H7 (cell line): ENCODE results near the gene ADGRD2. TPM values are rescaled to one million over a fixed set of nuclear protein-coding genes. Genes with fewer than 3 reads are reported as not detected.
A peak's percentile ranks its signal among the peaks of the same experiment; 100 is the strongest.

Experiments used
- DNase-seq: peaks from one replicate; pipeline ENCODE4 v3.0.0; 2012
- H3K27me3 ChIP-seq: 2 replicates; pipeline ENCODE4 v1.6.0; 2011; ENCODE audit warnings: mild to moderate bottlenecking, low read length; ENCODE audit not compliant: control insufficient read depth, insufficient read depth
- H3K36me3 ChIP-seq: replicated peaks from 2 replicates; pipeline ENCODE4 v1.5.1; 2011; ENCODE audit warnings: low read length; ENCODE audit not compliant: control insufficient read depth, insufficient read depth
- H3K4me3 ChIP-seq: 2 replicates; pipeline ENCODE4 v1.5.1; 2011; ENCODE audit warnings: low read depth, mild to moderate bottlenecking, control low read depth, low read length, moderate library complexity; ENCODE audit not compliant: insufficient read depth
- total RNA-seq: library from RNA; depleted of rRNA; stranded (reverse); fragments of >200 nt; shearing (Covaris generic); gene quantifications from 2 replicates; pipeline ENCODE4 v1.2.3, GENCODE V29; 2014

Gene ADGRD2
- total RNA-seq, 1 experiment from 2014 or later, result not detected

GRCh38 chr9:124498499-124499146 lies 48.4 kb downstream of the ADGRD2 start:
- peaks cover 26% of the 10 kb centered on the region for H3K27me3 ChIP-seq
- no peak for DNase-seq
- H3K36me3 ChIP-seq, result no peaks in the 10 kb centered on the region
- H3K4me3 ChIP-seq, result no peak overlapping the region

GRCh38 chr9:124499216-124499615 lies 49.0 kb downstream of the ADGRD2 start:
- H3K27me3 ChIP-seq, result peaks cover 32% of the 10 kb centered on the region
- no peaks in the 10 kb centered on the region for H3K36me3 ChIP-seq
- DNase-seq, result no peak
- H3K4me3 ChIP-seq, result no peak overlapping the region

- Histone ChIP-seq H3K4me3 (no peak overlapping the region), H3K27me3 (peaks cover 39% of the 10 kb centered on the region), H3K36me3 (no peaks in the 10 kb centered on the region)
- no peak for DNase-seq
These were observed 50.0 kb downstream of the ADGRD2 start for GRCh38 chr9:124500028-124500795.

- H3K4me3 ChIP-seq, result no peak overlapping the region
- DNase-seq, result no peak
- peaks cover 47% of the 10 kb centered on the region for H3K27me3 ChIP-seq
- no peaks in the 10 kb centered on the region for H3K36me3 ChIP-seq
These were observed 50.8 kb downstream of the ADGRD2 start for GRCh38 chr9:124500796-124501611.

- no peak overlapping the region for H3K4me3 ChIP-seq
- peaks cover 52% of the 10 kb centered on the region for H3K27me3 ChIP-seq
- no peaks in the 10 kb centered on the region for H3K36me3 ChIP-seq
- no peak for DNase-seq
These were observed 51.6 kb downstream of the ADGRD2 start for GRCh38 chr9:124501771-124502320.

- H3K4me3 ChIP-seq, result peak overlapping the region; percentile 3; the same call in 1 of the 2 replicates
- peak; percentile 86 for DNase-seq
- no peaks in the 10 kb centered on the region for H3K36me3 ChIP-seq
- H3K27me3 ChIP-seq, result peaks cover 52% of the 10 kb centered on the region
These were observed 52.8 kb downstream of the ADGRD2 start for GRCh38 chr9:124502711-124503702.

- Histone ChIP-seq H3K27me3 (peaks cover 52% of the 10 kb centered on the region), H3K36me3 (no peaks in the 10 kb centered on the region), H3K4me3 (peak overlapping the region; percentile 37)
- no peak for DNase-seq
These were observed 53.7 kb downstream of the ADGRD2 start for GRCh38 chr9:124503713-124504529.

- H3K4me3 ChIP-seq, result peak overlapping the region; percentile 37
- H3K27me3 ChIP-seq, result peaks cover 52% of the 10 kb centered on the region
- H3K36me3 ChIP-seq, result no peaks in the 10 kb centered on the region
- peak; percentile 93 for DNase-seq
These were observed 54.3 kb downstream of the ADGRD2 start for GRCh38 chr9:124504530-124505005.

- Histone ChIP-seq H3K4me3 (peak overlapping the region; percentile 32), H3K27me3 (peaks cover 52% of the 10 kb centered on the region), H3K36me3 (no peaks in the 10 kb centered on the region)
- peak; percentile 87 for DNase-seq
These were observed 55.0 kb downstream of the ADGRD2 start for GRCh38 chr9:124505006-124505900.

GRCh38 chr9:124505901-124506346 lies 55.7 kb downstream of the ADGRD2 start:
- no peaks in the 10 kb centered on the region for H3K36me3 ChIP-seq
- no peak for DNase-seq
- H3K4me3 ChIP-seq, result no peak overlapping the region
- H3K27me3 ChIP-seq, result peaks cover 52% of the 10 kb centered on the region

- H3K36me3 ChIP-seq, result no peaks in the 10 kb centered on the region
- H3K27me3 ChIP-seq, result peaks cover 49% of the 10 kb centered on the region
- H3K4me3 ChIP-seq, result no peak overlapping the region
- peak; percentile 76 for DNase-seq
These were observed 56.2 kb downstream of the ADGRD2 start for GRCh38 chr9:124506433-124506832.
